Astrocyte of the cerebellum (primary cell): ENCODE data around the gene NECAB3.
A peak's percentile ranks its signal among the peaks of the same experiment; 100 is the strongest.

Experiments used
- DNase-seq: peaks from one replicate; pipeline ENCODE4 v3.0.0-alpha.2; 2011; ENCODE audit warnings: low read depth
- H3K4me3 ChIP-seq: 2 replicates; pipeline ENCODE4 v1.5.1; 2011; ENCODE audit warnings: mild to moderate bottlenecking, low read depth, low read length, moderate library complexity
- CTCF ChIP-seq: IDR thresholded peaks from 2 replicates; pipeline ENCODE4 v1.5.1; 2012; ENCODE audit warnings: low read length, low read depth, moderate library complexity, mild to moderate bottlenecking; ENCODE audit errors: missing control alignments
- in situ Hi-C: cut with HindIII; loops from 2 replicates; pipeline ENCODE4 v1.10.0; 2017; ENCODE audit warnings: low sequenced_read_pairs

NECAB3 gene

DNA sequence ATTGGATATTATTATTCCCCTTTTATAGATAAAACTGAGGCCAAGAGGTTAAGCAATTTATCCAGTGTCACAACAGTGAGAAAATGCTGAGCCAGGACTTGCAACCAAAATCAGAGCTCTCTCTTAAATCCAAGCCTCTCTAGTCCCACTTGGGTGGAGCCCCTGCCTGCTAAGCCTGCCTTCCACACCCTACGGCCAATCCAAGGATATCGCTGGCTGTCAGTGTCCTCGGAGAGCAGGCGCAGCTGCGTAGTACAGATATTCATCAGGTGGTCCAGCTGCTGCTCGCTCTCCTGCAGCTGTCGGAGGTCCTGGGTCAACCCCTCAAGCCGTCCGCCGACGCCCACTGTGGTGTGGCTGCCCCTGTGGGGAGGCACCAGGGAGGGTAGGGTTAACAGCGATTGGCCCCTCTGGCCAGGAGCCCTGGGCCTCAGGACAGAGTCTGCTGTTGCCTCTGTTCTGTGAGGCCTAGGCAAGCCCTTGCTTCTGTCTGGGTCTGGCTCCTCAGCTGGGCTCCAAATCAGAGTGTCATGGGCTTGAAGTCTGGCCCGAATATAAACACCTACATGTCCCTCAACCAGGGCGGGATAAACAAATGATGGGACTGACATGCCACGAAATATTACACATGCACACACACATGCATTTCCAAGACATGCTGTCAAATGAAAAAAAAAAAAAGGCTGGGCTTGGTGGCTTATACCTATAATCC, 3.9 kb upstream of the NECAB3 start:
- no peak for DNase-seq
- no peak for TF ChIP-seq CTCF
- in situ Hi-C loops = no loop called here
- no peak overlapping the region for H3K4me3 ChIP-seq

DNA sequence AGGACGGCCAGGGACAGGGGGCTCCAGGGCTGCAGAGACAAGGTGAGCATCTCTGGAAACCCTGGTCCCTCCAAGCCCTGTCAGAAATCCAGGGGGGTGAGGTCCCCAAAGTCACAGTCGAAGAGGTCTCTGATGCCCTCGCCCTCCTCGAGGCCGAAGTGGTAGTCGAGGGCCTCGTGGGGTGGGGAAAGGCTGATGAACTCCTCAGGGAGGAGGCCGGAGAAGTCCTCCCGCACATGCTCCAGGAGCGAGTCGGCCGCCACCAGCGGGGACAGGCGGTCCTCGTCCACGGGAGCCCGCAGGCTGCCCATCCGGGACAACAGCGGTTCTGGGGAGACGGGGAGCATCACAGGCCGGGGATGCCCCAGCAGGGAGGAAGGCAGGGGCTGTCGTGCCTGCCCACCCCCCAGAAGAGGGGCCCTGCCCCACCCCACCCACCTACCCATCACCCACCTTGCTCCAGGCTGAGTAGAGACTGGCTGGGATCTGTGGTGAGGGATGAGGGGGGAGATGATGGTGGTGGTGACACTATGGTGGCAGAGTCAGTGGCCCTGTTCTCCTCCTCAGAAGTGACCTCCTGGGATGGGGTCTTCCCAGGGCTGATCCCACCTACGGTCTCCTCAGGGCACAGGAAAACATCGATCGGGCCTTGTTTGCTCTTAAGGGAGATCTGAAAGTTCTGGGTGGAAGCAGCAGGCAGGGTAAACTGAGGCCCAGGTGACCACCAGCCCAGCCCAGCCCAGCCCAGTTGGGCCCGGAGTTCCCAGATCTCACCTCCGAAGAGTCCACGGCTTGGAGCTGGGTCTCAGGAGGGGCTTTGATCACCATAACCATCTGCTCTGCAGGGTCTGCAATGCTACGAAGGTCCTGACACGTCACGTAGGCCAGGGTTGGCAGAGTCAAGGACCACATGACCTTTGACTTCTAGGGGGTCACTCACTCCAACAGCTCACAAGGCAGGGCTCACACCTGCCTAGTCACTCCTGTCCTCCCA, 2.7 kb upstream of the NECAB3 start:
- no peak for TF ChIP-seq CTCF
- no peak for DNase-seq
- no peak overlapping the region for H3K4me3 ChIP-seq
- in situ Hi-C loops = no loop called here

GRCh38 chr20:33676121-33676520, 1.9 kb upstream of the NECAB3 start:
- in situ Hi-C loops = no loop called here
- DNase-seq = no peak
- no peak overlapping the region for H3K4me3 ChIP-seq
- no peak for TF ChIP-seq CTCF

DNA sequence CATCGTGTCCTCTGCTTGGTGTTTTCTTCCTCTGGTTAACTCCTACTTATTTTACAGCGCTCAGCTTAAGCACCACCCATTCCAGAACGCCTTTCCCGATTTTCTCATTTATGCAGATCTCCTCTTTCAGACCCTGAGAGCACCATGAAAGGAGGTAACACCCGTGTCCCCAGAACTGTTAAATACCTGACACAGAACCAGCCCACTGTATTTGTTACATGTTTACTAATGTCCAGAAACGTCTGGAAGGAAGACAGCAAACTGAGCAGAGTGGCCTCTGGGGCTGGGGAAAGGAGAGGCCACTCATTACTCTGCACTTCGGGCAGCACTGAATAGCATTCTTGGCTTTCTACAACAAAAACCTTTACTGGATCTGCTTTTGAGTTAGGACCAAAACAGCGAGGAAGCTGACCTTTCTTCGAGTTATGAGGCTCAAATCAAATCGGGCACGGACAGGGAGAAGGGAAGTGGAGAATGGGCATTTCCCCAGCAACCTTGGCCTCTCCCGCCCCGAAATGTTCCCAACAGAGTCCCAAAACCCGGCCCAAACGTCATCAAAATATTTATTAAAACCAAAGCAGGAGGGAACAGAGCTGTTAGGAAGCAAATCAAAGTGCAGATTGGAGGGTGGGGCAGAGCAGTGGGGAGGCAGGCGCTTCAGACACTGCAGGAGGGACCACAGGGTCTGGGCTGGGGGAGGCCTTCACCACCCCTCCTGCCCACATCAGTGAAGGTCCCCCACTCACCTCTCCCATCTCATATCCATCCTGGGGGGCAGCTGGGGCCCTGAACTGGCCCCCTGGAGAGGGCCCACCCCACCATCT, 1.1 kb upstream of the NECAB3 start:
- in situ Hi-C loops = no loop called here
- TF ChIP-seq CTCF = no peak
- DNase-seq = no peak
- H3K4me3 ChIP-seq = peak overlapping the region; percentile 63

DNA sequence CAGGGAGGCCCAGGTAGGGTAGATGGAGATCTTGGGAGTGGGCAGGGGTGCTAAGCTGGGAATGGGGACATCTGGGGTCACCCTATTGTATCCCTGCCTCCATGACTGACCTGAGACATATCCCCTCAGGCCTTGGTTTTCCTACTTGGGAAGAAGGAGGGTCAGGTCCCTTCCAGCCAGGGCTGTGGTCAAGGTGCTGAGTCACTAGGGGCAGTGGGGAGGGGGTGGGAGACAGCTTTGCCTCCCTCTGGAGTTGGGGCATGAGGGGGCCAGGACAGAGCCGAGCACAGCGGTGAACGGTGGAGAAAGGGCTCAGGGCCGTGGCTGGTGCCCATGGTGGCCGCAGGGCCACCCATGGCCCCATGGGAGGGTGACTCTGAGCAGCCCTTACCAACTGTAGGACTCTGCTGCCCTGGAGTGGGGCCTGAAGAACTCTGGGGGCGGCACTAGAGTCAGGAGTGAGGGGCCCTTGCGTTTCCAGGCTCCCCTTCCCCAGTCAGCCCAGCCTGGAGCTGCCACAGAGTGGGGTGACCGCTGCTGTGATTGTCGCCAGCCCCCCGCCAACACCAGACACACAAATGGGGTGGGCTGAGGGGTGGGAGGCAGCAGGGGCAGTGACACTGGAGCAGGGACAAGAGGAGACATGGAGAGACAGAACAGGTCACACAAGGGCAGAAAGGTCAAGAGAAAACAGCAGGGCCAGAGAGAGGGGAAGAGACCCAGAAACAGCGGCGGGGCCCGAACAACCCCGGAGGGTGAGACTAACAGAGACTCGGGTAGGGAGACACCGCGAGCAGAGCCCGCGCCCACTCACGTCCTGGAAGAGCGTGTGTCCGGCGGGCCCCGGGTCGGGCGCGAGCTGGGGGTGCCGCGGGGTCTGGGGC, 576 bp downstream of the NECAB3 start:
- peak overlapping the region; percentile 63 for H3K4me3 ChIP-seq
- no peak for DNase-seq
- in situ Hi-C loops = no loop called here
- TF ChIP-seq CTCF = no peak
